Neuronal stem cell (in vitro differentiated cells): ENCODE results near the gene ATP8B3.

Experiments
- DNase-seq: peaks from one replicate; pipeline ENCODE4 v3.0.0-alpha.2; 2013; ENCODE audit warnings: low spot score
- H2AFZ ChIP-seq: one replicate; pipeline ENCODE4 v1.6.1; 2013; ENCODE audit warnings: mild to moderate bottlenecking, low read length, inconsistent platforms
- H2AK5ac ChIP-seq: 2 replicates; pipeline ENCODE4 v1.6.1; 2013; ENCODE audit warnings: low read depth, mild to moderate bottlenecking, inconsistent platforms, low read length, moderate library complexity, mixed read lengths
- H2BK120ac ChIP-seq: 2 replicates; pipeline ENCODE4 v1.6.1; 2013; ENCODE audit warnings: low read depth, mild to moderate bottlenecking, inconsistent platforms, low read length, moderate library complexity, mixed read lengths
- H2BK12ac ChIP-seq: one replicate; pipeline ENCODE4 v1.6.1; 2013; ENCODE audit warnings: low read length, inconsistent platforms
- H2BK15ac ChIP-seq: 2 replicates; pipeline ENCODE4 v1.6.1; 2013; ENCODE audit warnings: mild to moderate bottlenecking, low read length, inconsistent platforms, mixed read lengths
- H2BK5ac ChIP-seq: one replicate; pipeline ENCODE4 v1.6.1; 2013; ENCODE audit warnings: inconsistent platforms, mild to moderate bottlenecking, low read length, moderate library complexity
- H3K14ac ChIP-seq: one replicate; pipeline ENCODE4 v1.6.1; 2013; ENCODE audit warnings: low read length, inconsistent platforms
- H3K18ac ChIP-seq: 2 replicates; pipeline ENCODE4 v1.6.1; 2013; ENCODE audit warnings: low read length, inconsistent platforms
- H3K23ac ChIP-seq: 2 replicates; pipeline ENCODE4 v1.6.1; 2013; ENCODE audit warnings: low read depth, mild to moderate bottlenecking, mixed read lengths, low read length, inconsistent platforms; ENCODE audit not compliant: poor library complexity
- H3K27ac ChIP-seq: replicated peaks from 3 replicates; pipeline ENCODE4 v1.5.1; 2013; ENCODE audit warnings: low read length, inconsistent platforms
- H3K27me3 ChIP-seq, 3 experiments: 2 replicates each; pipeline ENCODE4 v1.6.1; 2013; ENCODE audit warnings: low read length in 3 of 3, mild to moderate bottlenecking in 2 of 3, inconsistent platforms in 1 of 3, low read depth in 1 of 3, mixed read lengths in 1 of 3, moderate library complexity in 1 of 3; ENCODE audit not compliant: control insufficient read depth in 3 of 3, insufficient read depth in 3 of 3
- H3K36me3 ChIP-seq, 2 donors: replicated peaks in 1 of 2; 2 replicates each; pipeline ENCODE4 v1.6.1; 2013; ENCODE audit warnings: low read length in 2 of 2; ENCODE audit not compliant: control insufficient read depth in 2 of 2, insufficient read depth in 2 of 2
- H3K4ac ChIP-seq: 2 replicates; pipeline ENCODE4 v1.6.1; 2013; ENCODE audit warnings: inconsistent platforms, mild to moderate bottlenecking, low read length, moderate library complexity
- H3K4me1 ChIP-seq, 2 donors: 1 replicate in 1 of 2; 2 replicates in 1 of 2; pipeline ENCODE4 v1.6.1; 2013; ENCODE audit warnings: low read length in 2 of 2, low read depth in 1 of 2; ENCODE audit not compliant: control insufficient read depth in 2 of 2, insufficient read depth in 1 of 2
- H3K4me2 ChIP-seq: one replicate; pipeline ENCODE4 v1.6.1; 2013; ENCODE audit warnings: mild to moderate bottlenecking, low read length, inconsistent platforms; ENCODE audit not compliant: insufficient read depth, poor library complexity, severe bottlenecking
- H3K4me3 ChIP-seq, 2 donors: 2 replicates each; pipeline ENCODE4 v1.5.1; 2013; ENCODE audit warnings: low read length in 2 of 2, mild to moderate bottlenecking in 2 of 2, inconsistent platforms in 1 of 2, moderate library complexity in 1 of 2
- H3K79me1 ChIP-seq: one replicate; pipeline ENCODE4 v1.6.1; 2013; ENCODE audit warnings: low read depth, mild to moderate bottlenecking, inconsistent platforms, low read length, moderate library complexity
- H3K9ac ChIP-seq: one replicate; pipeline ENCODE4 v1.6.1; 2013; ENCODE audit warnings: mild to moderate bottlenecking, low read depth, low read length, inconsistent platforms; ENCODE audit not compliant: poor library complexity
- H3K9me3 ChIP-seq, 2 donors: replicated peaks in 1 of 2; 2 replicates each; pipeline versions ENCODE3 to v1.6.1; 2013; ENCODE audit warnings: low read length in 2 of 2, mild to moderate bottlenecking in 2 of 2, inconsistent platforms in 1 of 2, low read depth in 1 of 2, mixed read lengths in 1 of 2, moderate library complexity in 1 of 2; ENCODE audit not compliant: control insufficient read depth in 2 of 2, insufficient read depth in 1 of 2
- H4K8ac ChIP-seq: one replicate; pipeline ENCODE4 v1.6.1; 2013; ENCODE audit warnings: low read depth, mild to moderate bottlenecking, inconsistent platforms, low read length, moderate library complexity
- H4K91ac ChIP-seq: one replicate; pipeline ENCODE4 v1.6.1; 2013; ENCODE audit warnings: low read length, low read depth, mild to moderate bottlenecking, inconsistent platforms; ENCODE audit not compliant: poor library complexity
- WGBS, 2 donors: extraction: QIAGEN DNeasy Blood & Tissue Kit; methylation state at CpG; one replicate each; pipeline ENCODE4 v1.1.7; 2013; ENCODE audit warnings: missing lambda C conversion rate in 2 of 2, mixed read lengths in 1 of 2; ENCODE audit not compliant: insufficient read length in 2 of 2, insufficient replicate concordance in 1 of 2; ENCODE audit errors: extremely low coverage in 2 of 2; 5-methylcytosine and 5-hydroxymethylcytosine counted together

ATP8B3 gene

DNA sequence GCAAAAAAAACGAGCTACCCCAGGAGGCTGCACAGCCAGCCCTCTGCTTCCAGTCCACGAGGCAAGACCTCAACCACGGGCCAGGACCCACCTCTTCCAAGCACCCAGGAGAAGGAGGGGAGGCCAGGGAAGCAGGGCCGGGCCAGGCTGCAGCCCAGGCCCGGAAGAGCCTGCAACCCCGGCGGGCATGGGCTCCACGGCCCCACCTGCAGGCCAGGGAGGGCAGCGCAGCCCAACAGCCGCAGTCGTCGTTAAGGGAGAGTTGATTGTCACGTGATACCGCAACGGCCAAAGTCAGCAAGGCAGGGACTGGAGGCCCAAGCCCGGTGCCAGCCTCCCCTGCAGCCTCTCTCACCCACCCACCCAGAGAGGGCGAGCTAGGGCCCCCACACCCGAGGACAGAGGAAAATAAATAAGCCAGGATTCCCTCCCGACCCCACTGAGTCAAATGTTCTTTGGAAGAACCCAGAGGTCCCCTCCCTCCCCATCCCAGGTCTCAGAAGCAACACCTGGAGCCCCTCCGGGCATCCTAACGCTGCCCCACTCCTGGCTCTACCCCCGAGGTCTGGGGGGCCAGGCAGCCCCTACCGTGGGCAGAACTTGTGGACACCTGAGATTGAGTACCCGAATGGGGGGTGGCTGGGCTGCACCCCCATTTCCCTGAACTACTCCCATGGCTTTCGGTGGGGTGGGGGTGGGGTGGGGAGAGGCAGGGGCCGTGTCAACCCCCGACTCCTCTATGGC is 41.4 kb upstream of the ATP8B3 start:
- Histone ChIP-seq H4K91ac (no peak overlapping the region), H2AK5ac (peak overlapping the region; percentile 96), H2BK120ac (no peak overlapping the region), H3K4ac (no peak overlapping the region), H3K36me3 (no peaks in the 10 kb centered on the region), H3K4me1 (peaks cover 25 to 30% of the 10 kb centered on the region in 2 donors), H2BK5ac (peak overlapping the region; percentile 53), H3K27me3 (peaks cover 0 to 23% (median 0%) of the 10 kb centered on the region in 3 experiments), H3K18ac (peak overlapping the region; percentile 64), H3K9ac (no peak overlapping the region), H3K27ac (no peak overlapping the region), H2BK12ac (no peak overlapping the region), H2AFZ (no peak overlapping the region), H3K4me3 (no peak overlapping the region), H3K23ac (peak overlapping the region; percentile 83), H3K4me2 (no peak overlapping the region), H3K9me3 (no peaks in the 10 kb centered on the region), H3K79me1 (peaks cover 12% of the 10 kb centered on the region), H2BK15ac (peak overlapping the region; percentile 85), H3K14ac (no peak overlapping the region), H4K8ac (no peak overlapping the region)
- DNase-seq, result no peak
- no CpG with 5 or more reads among the region's 27 CpGs for WGBS, 2 donors

DNA sequence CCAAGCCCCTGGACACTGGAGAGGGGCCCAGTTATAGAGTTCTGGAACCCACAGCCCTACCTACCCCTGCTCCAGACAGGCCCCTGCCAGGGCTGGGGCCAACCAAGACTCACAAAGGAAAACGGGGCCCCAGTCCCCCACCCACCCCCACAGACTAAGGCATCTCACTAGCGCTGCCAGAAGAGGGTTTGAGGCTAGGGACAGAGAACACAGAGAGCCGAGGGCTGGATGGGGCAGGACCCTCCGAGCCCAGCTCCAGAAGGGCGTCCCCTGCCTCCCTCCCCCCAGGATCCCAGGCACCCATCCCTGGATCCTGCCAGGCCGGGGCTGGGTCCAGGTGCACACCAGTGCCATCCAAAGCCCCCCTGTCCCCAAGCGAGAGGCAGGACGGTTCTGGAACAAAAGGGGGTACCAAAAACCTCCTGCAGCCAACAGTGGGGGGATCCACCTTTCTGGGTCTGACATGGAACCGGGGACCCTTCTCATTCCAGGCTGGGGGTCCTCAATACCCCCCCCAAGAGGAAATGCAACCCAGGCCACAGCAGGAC is 40.6 kb upstream of the ATP8B3 start:
- no peak overlapping the region for H3K23ac ChIP-seq
- H3K18ac ChIP-seq, result peak overlapping the region; percentile 83
- H3K9me3 ChIP-seq, result no peaks in the 10 kb centered on the region
- H2BK15ac ChIP-seq, result peak overlapping the region; percentile 67
- no CpG with 5 or more reads among the region's 9 CpGs for WGBS, 2 donors
- H2AFZ ChIP-seq, result no peak overlapping the region
- peak overlapping the region; percentile 54 for H2BK120ac ChIP-seq
- H2AK5ac ChIP-seq, result peak overlapping the region; percentile 96
- H2BK5ac ChIP-seq, result no peak overlapping the region
- H3K14ac ChIP-seq, result no peak overlapping the region
- peaks cover 0 to 16% (median 0%) of the 10 kb centered on the region in 3 experiments for H3K27me3 ChIP-seq
- H3K4me2 ChIP-seq, result no peak overlapping the region
- no peak overlapping the region for H3K9ac ChIP-seq
- no peak overlapping the region for H2BK12ac ChIP-seq
- peaks cover 14% of the 10 kb centered on the region for H3K79me1 ChIP-seq
- peaks cover 19 to 27% of the 10 kb centered on the region in 2 donors for H3K4me1 ChIP-seq
- H3K4ac ChIP-seq, result no peak overlapping the region
- no peak overlapping the region for H4K91ac ChIP-seq
- H3K36me3 ChIP-seq, result no peaks in the 10 kb centered on the region
- no peak overlapping the region for H3K27ac ChIP-seq
- H4K8ac ChIP-seq, result no peak overlapping the region
- no peak for DNase-seq
- no peak overlapping the region for H3K4me3 ChIP-seq

DNA sequence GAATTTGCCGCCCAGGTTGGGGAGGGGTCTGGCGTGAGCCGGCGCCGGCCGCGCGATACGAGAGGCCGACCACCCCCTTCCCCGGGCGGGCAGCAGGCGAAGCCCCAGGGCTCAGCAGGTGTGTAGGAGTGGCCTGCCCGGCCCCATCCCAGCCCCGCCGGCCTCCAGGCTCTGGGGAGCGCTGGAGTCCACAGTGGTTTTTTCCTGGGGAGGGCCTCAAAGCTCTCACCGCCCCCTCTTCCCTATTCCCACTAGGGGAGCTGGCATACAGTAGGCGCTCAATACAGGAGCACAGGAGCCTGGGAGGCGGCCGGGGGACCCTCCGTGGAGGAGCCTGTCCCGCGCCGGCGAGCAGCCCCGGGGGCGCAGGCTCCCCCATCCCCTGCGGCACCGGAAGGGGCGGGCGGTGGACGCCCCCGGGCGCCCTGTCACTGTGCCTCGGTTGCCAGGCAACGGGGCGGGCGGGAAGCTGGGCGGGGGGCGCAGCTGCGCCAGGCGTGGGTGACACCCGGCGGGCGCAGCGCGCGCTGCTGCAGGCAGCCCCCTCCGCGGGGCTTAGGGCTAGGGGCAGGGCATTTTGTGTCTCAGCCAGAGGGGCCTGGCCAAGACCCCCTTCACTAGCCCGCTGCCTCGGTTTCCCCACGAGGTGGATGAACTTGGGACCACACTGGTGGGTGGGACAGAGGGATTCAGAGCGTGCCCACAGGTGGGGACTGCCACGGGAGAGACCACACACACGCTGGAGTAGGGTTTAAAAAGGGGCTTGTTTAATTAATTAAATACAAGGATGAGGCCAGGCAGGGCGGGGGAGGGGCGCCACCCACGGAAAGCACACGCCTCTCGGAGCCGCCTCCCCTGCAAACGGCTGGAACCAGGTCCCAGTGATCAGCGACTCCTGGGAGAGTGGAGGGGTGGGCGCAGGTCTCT is 39.8 kb upstream of the ATP8B3 start:
- peak overlapping the region; percentile 81 for H2AK5ac ChIP-seq
- peak overlapping the region in 1 of 2 donors; percentile 37 for H3K4me3 ChIP-seq
- H2BK5ac ChIP-seq, result peak overlapping the region; percentile 84
- no CpG with 5 or more reads among the region's 66 CpGs for WGBS, 2 donors
- no peak for DNase-seq
- H3K27ac ChIP-seq, result no peak overlapping the region
- H4K91ac ChIP-seq, result no peak overlapping the region
- no peak overlapping the region for H3K14ac ChIP-seq
- peaks cover 12% of the 10 kb centered on the region for H3K79me1 ChIP-seq
- H3K4me1 ChIP-seq, result peaks cover 20 to 27% of the 10 kb centered on the region in 2 donors
- H2BK15ac ChIP-seq, result no peak overlapping the region
- no peak overlapping the region for H3K9ac ChIP-seq
- no peak overlapping the region for H3K18ac ChIP-seq
- H4K8ac ChIP-seq, result no peak overlapping the region
- H3K36me3 ChIP-seq, result no peaks in the 10 kb centered on the region
- H3K4ac ChIP-seq, result no peak overlapping the region
- peaks cover 0 to 9% (median 0%) of the 10 kb centered on the region in 3 experiments for H3K27me3 ChIP-seq
- no peak overlapping the region for H2BK12ac ChIP-seq
- H2AFZ ChIP-seq, result no peak overlapping the region
- peak overlapping the region; percentile 18 for H3K4me2 ChIP-seq
- H2BK120ac ChIP-seq, result peak overlapping the region; percentile 54
- H3K9me3 ChIP-seq, result no peaks in the 10 kb centered on the region
- H3K23ac ChIP-seq, result no peak overlapping the region
